Cardiac fibroblast (primary cell): Measurements from ENCODE around the gene RPL18.
A peak's percentile ranks its signal among the peaks of the same experiment; 100 is the strongest.
"Not testable (repeated sequence)": the region's sequence is repeated elsewhere in the genome, so short reads cannot be mapped to it uniquely, and the experiment has no call there.

Experiments
- DNase-seq, 2 donors: peaks; one replicate each; pipeline versions ENCODE4 v3.0.0 to v3.0.0-alpha.2; 2010; ENCODE audit warnings: low read depth in 2 of 2
- H3K4me3 ChIP-seq, 2 donors: replicated peaks in 1 of 2; 1 replicate in 1 of 2; 2 replicates in 1 of 2; pipeline ENCODE4 v1.5.1; 2011; ENCODE audit warnings: low read depth in 2 of 2, low read length in 2 of 2, mild to moderate bottlenecking in 2 of 2, moderate library complexity in 1 of 2
- CTCF ChIP-seq: IDR thresholded peaks from one replicate; pipeline ENCODE4 v1.5.1; 2011; ENCODE audit warnings: low read depth, mild to moderate bottlenecking, low read length, inconsistent platforms

RPL18 gene

GRCh38 chr19:48660852-48661710 lies 42.1 kb upstream of the RPL18 start:
- TF ChIP-seq CTCF, result no peak
- peak; percentile 92 to 94 for DNase-seq
- no peak overlapping the region for H3K4me3 ChIP-seq

- no peak for TF ChIP-seq CTCF
- DNase-seq, result peak in 1 of 2 donors; percentile 46
- no peak overlapping the region for H3K4me3 ChIP-seq
Measured at GRCh38 chr19:48659768-48660167, 40.8 kb upstream of the RPL18 start.

- DNase-seq, result no peak
- no peak for TF ChIP-seq CTCF
- no peak overlapping the region for H3K4me3 ChIP-seq
Measured at GRCh38 chr19:48658483-48658882, 39.5 kb upstream of the RPL18 start.

- not testable (repeated sequence) for H3K4me3 ChIP-seq, DNase-seq
Measured at GRCh38 chr19:48657828-48658227, 38.9 kb upstream of the RPL18 start.

GRCh38 chr19:48656840-48657474 lies 38.0 kb upstream of the RPL18 start:
- no peak overlapping the region for H3K4me3 ChIP-seq
- no peak for TF ChIP-seq CTCF
- peak; percentile 79 to 91 for DNase-seq

- no peak overlapping the region for H3K4me3 ChIP-seq
- TF ChIP-seq CTCF, result no peak
- DNase-seq, result no peak
Measured at GRCh38 chr19:48654299-48655059, 35.5 kb upstream of the RPL18 start.

- no peak overlapping the region for H3K4me3 ChIP-seq
- no peak for TF ChIP-seq CTCF
- no peak for DNase-seq
Measured at GRCh38 chr19:48651683-48652048, 32.7 kb upstream of the RPL18 start.
